Progenitor cell of endocrine pancreas (in vitro differentiated cells): ENCODE results near the gene HS2ST1. TPM values are rescaled to one million over a fixed set of nuclear protein-coding genes. Genes with fewer than 3 reads are reported as not detected.

ENCODE experiments used
- DNase-seq: peaks from one replicate; pipeline ENCODE4 v3.0.0; 2021; ENCODE audit warnings: low spot score; ENCODE audit not compliant: unreplicated experiment
- H3K27ac Mint-ChIP-seq: 2 replicates; pipeline ENCODE4 v1.8.0; 2021; ENCODE audit warnings: mild to moderate bottlenecking, moderate library complexity, mixed read lengths
- H3K27me3 Mint-ChIP-seq: 2 replicates; pipeline ENCODE4 v1.8.0; 2021; ENCODE audit warnings: mixed read lengths
- H3K36me3 Mint-ChIP-seq: 2 replicates; pipeline ENCODE4 v1.8.0; 2022; ENCODE audit warnings: mixed read lengths; ENCODE audit not compliant: insufficient read depth
- H3K4me1 Mint-ChIP-seq: 2 replicates; pipeline ENCODE4 v1.8.0; 2021; ENCODE audit warnings: low read depth, mixed read lengths
- H3K4me3 Mint-ChIP-seq: 2 replicates; pipeline ENCODE4 v1.8.0; 2021; ENCODE audit warnings: low read depth, mild to moderate bottlenecking, moderate library complexity, mixed read lengths
- H3K9me3 Mint-ChIP-seq: 2 replicates; pipeline ENCODE4 v1.8.0; 2021; ENCODE audit warnings: low read depth, mixed read lengths
- CTCF ChIP-seq: fragments of 200-600 bp; sonication (generic); IDR thresholded peaks from one replicate; pipeline ENCODE4 v1.5.0; 2021; ENCODE audit warnings: antibody characterized with exemption, mild to moderate bottlenecking; ENCODE audit not compliant: unreplicated experiment
- total RNA-seq: library from RNA; stranded (reverse); gene quantifications from 2 replicates; pipeline ENCODE4 v1.2.1, GENCODE V29; 2021

HS2ST1 gene
- total RNA-seq, 1 donor from 2014 or later = 41.4 TPM

- no peaks in the 10 kb centered on the region for H3K36me3 Mint-ChIP-seq
- no peak for DNase-seq
- peaks cover 31% of the 10 kb centered on the region for H3K27me3 Mint-ChIP-seq
- TF ChIP-seq CTCF = no peak
- H3K4me3 Mint-ChIP-seq = no peak overlapping the region
- no peak overlapping the region for H3K27ac Mint-ChIP-seq
- H3K9me3 Mint-ChIP-seq = peaks cover 3% of the 10 kb centered on the region
- no peaks in the 10 kb centered on the region for H3K4me1 Mint-ChIP-seq
Measured at GRCh38 chr1:87144316-87144895, 230.0 kb downstream of the HS2ST1 start.

- H3K4me3 Mint-ChIP-seq = no peak overlapping the region
- peaks cover 3% of the 10 kb centered on the region for H3K9me3 Mint-ChIP-seq
- no peaks in the 10 kb centered on the region for H3K36me3 Mint-ChIP-seq
- peaks cover 32% of the 10 kb centered on the region for H3K27me3 Mint-ChIP-seq
- TF ChIP-seq CTCF = no peak
- H3K27ac Mint-ChIP-seq = no peak overlapping the region
- no peaks in the 10 kb centered on the region for H3K4me1 Mint-ChIP-seq
- DNase-seq = no peak
Measured at GRCh38 chr1:87144981-87145380, 230.5 kb downstream of the HS2ST1 start.

GRCh38 chr1:87146538-87146937 is 232.1 kb downstream of the HS2ST1 start:
- Mint-ChIP-seq H3K27ac (no peak overlapping the region), H3K4me1 (peaks cover 3% of the 10 kb centered on the region), H3K27me3 (peaks cover 41% of the 10 kb centered on the region), H3K4me3 (no peak overlapping the region), H3K36me3 (no peaks in the 10 kb centered on the region), H3K9me3 (peaks cover 3% of the 10 kb centered on the region)
- TF ChIP-seq CTCF = no peak
- no peak for DNase-seq

- Mint-ChIP-seq H3K27me3 (peaks cover 45% of the 10 kb centered on the region), H3K9me3 (peaks cover 3% of the 10 kb centered on the region), H3K27ac (no peak overlapping the region), H3K4me3 (no peak overlapping the region), H3K4me1 (peaks cover 6% of the 10 kb centered on the region), H3K36me3 (no peaks in the 10 kb centered on the region)
- TF ChIP-seq CTCF = no peak
- no peak for DNase-seq
Measured at GRCh38 chr1:87146986-87147385, 232.6 kb downstream of the HS2ST1 start.

GRCh38 chr1:87147851-87148250 is 233.4 kb downstream of the HS2ST1 start:
- Mint-ChIP-seq H3K36me3 (no peaks in the 10 kb centered on the region), H3K4me3 (no peak overlapping the region), H3K9me3 (peaks cover 3% of the 10 kb centered on the region), H3K27me3 (peaks cover 52% of the 10 kb centered on the region), H3K27ac (no peak overlapping the region), H3K4me1 (peaks cover 9% of the 10 kb centered on the region)
- no peak for DNase-seq
- TF ChIP-seq CTCF = no peak
